DMS153 treated with DMSO at 0.1 percent for 48 hours (cell line): ENCODE data around the gene RANBP3.
A peak's percentile ranks its signal among the peaks of the same experiment; 100 is the strongest.

Source experiments
- DNase-seq: peaks from one replicate; lab custom pipeline; 2025; ENCODE audit not compliant: unreplicated experiment; lab: John Stamatoyannopoulos, UW

Gene RANBP3

DNA sequence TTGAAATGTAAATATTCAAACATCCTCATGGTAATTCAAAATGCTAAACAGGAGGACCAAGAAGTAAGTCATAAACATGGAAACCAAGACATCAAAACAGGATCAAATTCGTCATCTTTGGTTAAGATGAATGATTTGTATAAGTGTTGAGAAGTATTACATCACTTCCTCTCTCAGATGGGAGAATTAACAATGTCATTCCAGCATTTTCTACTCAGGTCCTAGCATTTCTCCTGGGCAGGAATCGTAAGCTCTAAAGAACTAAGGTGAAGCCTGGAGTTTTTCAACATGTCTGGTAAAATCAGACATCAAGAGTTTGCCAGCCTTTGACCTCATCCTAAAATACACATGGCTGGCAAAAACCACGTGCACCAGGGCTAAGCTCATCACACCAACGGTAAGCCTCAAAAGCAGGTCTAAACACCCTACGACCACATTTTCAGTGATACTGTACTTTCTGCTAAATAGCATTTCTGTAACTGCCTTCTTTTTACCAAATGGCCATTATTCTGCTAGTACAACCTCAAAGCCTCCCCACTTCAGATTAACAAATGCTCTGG lies 24.8 kb downstream of the RANBP3 start:
- DNase-seq = no peak

DNA sequence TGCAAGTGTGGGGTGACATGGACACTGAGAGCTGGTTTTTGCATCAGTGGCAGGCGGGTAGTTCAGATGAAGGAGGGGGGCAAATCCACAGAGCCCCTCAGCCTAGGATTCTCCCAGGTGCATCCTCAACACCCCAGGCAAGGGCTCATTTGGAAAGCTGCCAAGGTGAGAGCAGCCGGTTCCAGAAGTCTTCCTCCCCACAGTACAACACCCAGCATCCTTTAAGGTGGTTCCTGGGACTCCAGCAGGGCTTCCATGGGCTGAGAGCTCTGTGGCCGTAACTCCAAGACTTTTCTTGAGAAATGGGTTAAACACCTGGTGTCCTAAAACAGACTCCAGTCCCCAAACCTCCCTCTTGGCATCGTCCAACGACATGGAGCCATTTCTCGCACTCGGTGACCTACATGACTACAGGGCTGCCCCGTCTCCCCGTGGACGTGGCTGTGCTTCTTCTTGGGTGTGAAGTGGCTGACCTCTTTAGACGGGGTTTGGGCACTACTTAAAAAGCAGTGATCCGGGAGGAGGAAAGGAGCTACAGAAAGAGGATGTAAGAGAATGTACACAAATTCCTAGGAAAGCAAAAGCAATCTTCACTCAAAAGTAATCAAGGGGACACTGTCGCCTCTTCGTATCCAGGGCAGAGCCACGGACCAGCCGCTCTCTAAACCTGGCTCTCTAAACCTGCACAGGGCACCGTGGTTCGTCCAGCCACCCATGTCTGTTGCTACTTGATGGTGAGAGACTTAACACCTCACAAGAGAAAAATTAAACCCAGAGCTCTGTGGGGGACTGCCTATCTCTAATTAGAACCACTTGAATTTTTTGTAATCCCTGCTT lies 25.5 kb downstream of the RANBP3 start:
- no peak for DNase-seq

- no peak for DNase-seq
Measured at GRCh38 chr19:5951338-5951861, 26.5 kb downstream of the RANBP3 start.

- no peak for DNase-seq
Measured at GRCh38 chr19:5950741-5951140, 27.2 kb downstream of the RANBP3 start.

DNA sequence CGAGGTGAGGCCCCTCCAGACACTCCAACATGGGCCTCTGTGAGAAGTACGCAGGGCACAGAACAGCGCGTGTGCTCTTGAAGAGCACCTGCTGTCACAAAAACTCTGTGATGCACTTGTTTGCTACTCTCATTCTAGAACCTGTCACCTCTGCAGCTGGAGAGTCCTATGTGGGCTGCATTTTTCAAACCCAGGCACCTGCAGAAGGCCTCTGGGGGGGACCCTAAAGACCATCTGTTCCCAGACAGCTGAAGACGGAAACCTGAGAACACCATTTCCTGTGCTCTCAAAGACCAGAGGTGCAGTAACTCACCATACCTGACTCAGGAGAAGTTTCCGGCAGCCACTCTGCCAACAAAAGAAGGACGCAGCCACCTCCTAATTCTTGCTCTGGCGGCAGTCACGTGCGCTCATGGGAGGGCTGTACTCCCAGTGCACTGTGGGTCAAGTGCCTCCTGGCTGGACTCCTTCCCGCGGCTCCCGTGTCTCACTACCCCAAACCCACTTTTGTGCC lies 28.1 kb downstream of the RANBP3 start:
- DNase-seq = peak; percentile 79

DNA sequence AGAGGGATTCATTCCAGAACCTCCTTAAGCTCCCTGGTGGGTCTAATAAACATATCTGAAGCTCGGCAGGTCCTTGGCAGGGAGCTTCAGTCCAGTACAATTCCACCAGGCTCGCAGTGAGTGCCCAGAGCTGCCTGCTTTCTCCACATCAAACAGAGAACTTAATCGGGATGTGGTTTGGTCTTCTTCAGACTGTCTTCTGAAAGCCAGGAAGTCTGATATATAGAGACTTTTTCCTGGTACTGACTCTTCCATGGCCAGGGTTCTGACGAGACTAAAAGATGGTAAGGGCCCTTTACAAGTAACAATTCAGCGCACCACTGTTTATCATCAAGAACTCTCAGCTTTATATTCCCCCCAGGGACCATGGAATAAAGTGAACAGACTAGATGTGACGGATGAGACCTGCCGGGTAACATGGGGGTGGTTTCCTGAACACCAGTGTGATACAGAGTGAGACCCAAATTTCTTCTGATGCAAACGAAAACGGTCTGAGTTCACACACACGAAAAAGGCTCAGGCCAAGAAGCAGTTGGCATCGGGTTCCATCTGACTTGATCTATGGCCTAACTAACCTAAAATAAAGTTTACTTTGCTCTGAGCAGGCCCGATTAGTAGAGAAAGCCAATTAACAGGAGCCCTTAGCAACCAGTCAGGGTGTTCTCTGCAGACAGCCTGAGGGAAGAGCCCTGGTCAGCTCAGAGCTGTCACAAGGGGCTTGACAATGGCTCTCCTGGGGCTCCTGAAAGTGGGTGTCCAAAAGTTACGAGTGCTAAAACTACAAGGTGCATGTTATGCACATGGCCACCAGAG lies 29.0 kb downstream of the RANBP3 start:
- DNase-seq = no peak

GRCh38 chr19:5947435-5947834 lies 30.5 kb downstream of the RANBP3 start:
- no peak for DNase-seq

- no peak for DNase-seq
Measured at GRCh38 chr19:5943623-5944022, 34.3 kb downstream of the RANBP3 start.

GRCh38 chr19:5943045-5943444 lies 34.9 kb downstream of the RANBP3 start:
- DNase-seq = no peak

DNA sequence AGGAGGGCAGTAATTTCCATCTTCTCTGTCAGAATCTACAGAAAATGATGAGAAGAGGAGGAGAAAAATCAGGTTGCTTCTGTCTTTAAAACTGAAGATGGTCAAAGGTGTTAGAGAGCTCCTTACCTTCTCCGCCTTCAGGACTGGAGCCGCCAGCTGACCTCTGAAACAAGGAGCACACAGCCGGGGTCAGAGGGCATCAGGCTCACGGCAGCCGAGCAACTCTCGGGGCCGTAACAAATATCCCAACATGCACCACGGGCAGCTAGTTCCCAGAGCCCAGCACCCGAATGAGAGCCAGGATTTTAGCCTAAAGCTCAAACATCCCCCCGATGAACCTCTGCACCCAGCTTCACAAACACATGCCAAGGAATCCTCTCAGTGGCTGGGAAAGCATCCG lies 36.3 kb downstream of the RANBP3 start:
- DNase-seq = no peak

GRCh38 chr19:5940260-5941208 lies 37.4 kb downstream of the RANBP3 start:
- no peak for DNase-seq

GRCh38 chr19:5937550-5937949 lies 40.4 kb downstream of the RANBP3 start:
- no peak for DNase-seq

GRCh38 chr19:5936292-5936592 lies 41.7 kb downstream of the RANBP3 start:
- DNase-seq = no peak

DNA sequence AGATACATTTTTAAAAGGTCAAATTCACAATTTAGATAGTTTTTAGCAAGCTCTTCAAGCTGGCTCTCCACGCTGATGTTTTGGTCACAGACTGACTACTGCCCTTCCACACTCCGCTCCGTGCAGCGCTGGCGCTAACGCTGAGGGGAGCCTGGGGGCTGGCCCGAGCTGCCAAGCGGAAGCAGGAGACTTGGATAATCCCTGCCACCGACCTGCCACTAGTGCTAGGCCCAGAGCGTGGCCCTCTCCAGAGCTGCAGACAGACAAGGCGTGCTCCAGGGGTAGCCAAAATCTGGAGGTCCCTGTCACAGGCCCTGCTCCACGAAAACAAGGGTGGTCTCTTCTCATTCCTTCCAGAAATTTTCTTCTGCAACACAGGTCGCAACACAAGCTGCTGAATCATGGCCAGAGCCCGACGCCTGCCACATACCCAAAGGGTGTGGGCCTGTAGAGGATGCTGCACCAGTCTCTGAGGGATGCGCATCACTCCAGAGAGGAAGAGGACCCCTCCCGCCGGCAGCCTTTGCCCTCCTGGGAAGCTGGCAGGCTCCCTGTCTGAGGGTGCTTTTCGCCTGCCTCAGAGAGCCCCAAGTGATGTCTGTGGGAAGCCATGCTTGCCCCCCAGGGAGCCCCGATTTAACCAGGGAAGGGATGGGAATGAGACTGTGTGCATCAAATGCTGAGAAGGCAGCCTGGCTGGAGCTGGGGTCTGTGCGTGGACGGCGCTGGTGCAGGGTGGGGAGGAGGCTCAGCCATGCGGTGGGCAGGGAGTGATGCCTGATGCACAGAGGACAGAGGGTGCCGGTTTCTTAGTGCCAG lies 42.3 kb downstream of the RANBP3 start:
- DNase-seq = no peak

- no peak for DNase-seq
Measured at GRCh38 chr19:5934774-5935472, 43.0 kb downstream of the RANBP3 start.

DNA sequence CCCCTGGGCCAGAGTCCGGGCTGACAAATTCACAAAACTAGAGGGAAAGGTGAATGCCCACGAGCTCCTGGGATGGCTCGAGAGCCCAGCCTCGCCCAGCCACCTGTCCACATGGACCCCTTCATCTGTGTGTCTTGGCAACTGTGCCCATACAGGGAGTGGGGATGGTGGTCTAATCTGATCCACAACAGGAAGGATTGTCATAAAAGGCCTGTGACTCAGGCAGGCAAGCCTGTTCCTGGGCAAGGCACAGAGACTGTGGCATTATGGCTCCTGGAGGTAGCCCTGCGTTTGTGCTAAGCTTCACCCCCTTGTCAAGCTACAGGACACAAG lies 43.9 kb downstream of the RANBP3 start:
- no peak for DNase-seq

DNA sequence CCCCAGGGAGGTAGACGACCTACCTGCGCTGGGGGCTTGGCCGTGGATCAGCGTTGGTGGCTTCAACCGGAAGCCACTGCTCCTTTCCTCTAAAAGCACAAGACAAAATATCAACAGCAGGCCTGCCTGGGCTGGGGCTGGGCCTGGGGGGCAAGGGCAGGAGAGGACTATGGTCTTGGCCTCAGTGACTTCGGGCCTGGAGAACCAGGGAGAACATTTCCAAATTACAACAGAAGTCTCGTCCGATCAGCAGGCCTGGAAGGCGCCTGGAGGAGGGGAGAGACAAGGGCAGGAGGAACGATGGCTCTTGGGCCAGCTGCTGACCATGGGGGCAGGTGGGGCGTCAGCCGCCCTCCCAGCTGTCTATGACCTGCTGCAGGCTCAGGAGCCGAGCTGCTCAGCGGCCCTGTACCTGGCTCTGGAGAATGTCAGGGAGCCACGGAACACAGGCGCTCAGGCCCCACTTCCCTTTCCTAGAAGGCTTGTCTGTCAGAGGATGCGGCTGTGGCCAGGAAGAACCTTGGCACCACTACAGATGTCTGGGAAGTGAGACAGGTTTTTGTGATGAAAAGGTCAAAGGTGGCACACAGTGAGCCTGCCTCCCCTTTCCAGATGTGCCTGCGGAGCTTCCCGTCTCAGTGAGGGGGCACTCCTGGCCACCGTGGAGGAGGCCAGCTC lies 44.4 kb downstream of the RANBP3 start:
- no peak for DNase-seq

- no peak for DNase-seq
Measured at GRCh38 chr19:5932609-5933262, 45.2 kb downstream of the RANBP3 start.
